Mucosa of stomach (tissue), 1 donor: ENCODE data around the gene WNT4.
"Not testable (repeated sequence)": the region's sequence is repeated elsewhere in the genome, so short reads cannot be mapped to it uniquely, and the experiment has no call there.

ENCODE experiments used
- H3K27me3 ChIP-seq: one replicate; pipeline ENCODE4 v1.7.0; 2013; ENCODE audit warnings: mild to moderate bottlenecking, low read length; ENCODE audit not compliant: control insufficient read depth, insufficient read depth
- H3K36me3 ChIP-seq: one replicate; pipeline ENCODE4 v1.7.0; 2013; ENCODE audit warnings: low read length; ENCODE audit not compliant: control insufficient read depth, insufficient read depth
- H3K4me1 ChIP-seq: one replicate; pipeline ENCODE4 v1.7.0; 2013; ENCODE audit warnings: mild to moderate bottlenecking, low read length; ENCODE audit not compliant: control insufficient read depth, insufficient read depth
- H3K4me3 ChIP-seq: one replicate; pipeline ENCODE4 v1.7.0; 2013; ENCODE audit warnings: low read length
- H3K9ac ChIP-seq: one replicate; pipeline ENCODE4 v1.7.0; 2013; ENCODE audit warnings: mild to moderate bottlenecking, low read length, moderate library complexity
- H3K9me3 ChIP-seq: one replicate; pipeline ENCODE4 v1.7.0; 2013; ENCODE audit warnings: mild to moderate bottlenecking, low read length, moderate library complexity; ENCODE audit not compliant: control insufficient read depth
- donor health status: Pancreatic carcinoma.

Gene WNT4

DNA sequence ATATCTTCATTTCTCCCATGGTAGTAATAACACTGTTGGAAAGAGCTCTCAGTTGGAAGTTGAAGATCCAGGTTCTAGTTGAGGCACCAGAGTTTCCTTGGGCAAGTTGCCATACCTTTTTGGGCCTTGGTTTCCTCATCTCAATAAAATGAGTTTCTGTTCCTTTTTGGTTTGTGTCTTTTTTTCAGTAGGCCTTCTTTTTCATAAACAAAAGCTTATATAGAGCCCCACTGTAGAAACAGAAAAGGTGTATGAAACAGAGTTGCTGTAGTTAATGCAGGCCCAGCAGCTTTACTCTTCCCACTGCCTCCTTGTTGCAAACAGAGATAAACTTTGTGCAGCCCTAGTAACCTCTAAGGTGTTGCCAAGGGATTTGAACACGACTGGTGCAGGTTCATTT lies 41.7 kb downstream of the WNT4 start:
- H3K9me3 ChIP-seq: no peaks in the 10 kb centered on the region
- no peak overlapping the region for H3K4me3 ChIP-seq
- H3K4me1 ChIP-seq: peaks cover 5% of the 10 kb centered on the region
- H3K27me3 ChIP-seq: no peaks in the 10 kb centered on the region
- H3K36me3 ChIP-seq: peaks cover 4% of the 10 kb centered on the region
- no peak overlapping the region for H3K9ac ChIP-seq

DNA sequence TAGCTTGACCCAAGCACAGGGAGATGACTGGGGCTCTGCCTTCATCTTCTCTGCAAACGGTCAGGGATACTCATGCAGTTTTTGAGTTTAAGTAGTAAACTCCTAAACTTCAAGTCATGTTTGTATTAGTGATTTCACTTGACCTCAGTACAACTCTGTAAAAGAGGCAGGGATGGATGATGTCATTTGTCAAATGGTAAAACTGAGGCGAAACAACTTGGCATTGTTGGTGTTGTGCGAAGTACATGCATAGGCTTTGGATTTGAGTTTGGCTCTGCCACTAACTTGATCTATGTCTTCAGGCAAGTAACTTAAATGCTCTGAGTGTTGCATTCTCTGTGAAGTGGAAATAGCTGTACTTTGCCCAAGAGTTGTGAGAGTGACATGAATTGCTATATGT lies 42.7 kb downstream of the WNT4 start:
- Histone ChIP-seq H3K36me3 (peaks cover 4% of the 10 kb centered on the region), H3K9ac (no peak overlapping the region), H3K4me3 (no peak overlapping the region), H3K9me3 (no peaks in the 10 kb centered on the region), H3K4me1 (peaks cover 5% of the 10 kb centered on the region), H3K27me3 (no peaks in the 10 kb centered on the region)

DNA sequence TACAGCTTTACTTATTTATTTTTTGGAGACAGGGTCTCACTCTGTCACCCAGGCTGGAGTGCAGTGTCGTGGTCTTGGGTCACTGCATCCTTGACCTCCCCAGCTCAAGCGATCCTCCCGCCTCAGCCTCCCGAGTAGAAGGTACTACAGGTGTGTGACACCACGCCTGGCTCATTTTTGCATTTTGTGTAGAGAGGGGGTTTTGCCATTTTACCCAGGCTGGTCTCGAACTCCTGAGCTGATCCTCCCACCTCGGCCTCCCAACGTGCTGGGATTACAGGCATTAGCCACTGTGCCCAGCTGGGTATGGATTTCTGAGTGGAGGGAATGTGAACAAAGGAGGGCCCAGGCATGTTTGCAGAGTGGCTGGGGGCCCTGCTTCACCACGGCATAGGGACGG lies 44.1 kb downstream of the WNT4 start:
- H3K9ac ChIP-seq: no peak overlapping the region
- peaks cover 4% of the 10 kb centered on the region for H3K36me3 ChIP-seq
- no peaks in the 10 kb centered on the region for H3K9me3 ChIP-seq
- H3K27me3 ChIP-seq: no peaks in the 10 kb centered on the region
- no peak overlapping the region for H3K4me3 ChIP-seq
- H3K4me1 ChIP-seq: peaks cover 5% of the 10 kb centered on the region

DNA sequence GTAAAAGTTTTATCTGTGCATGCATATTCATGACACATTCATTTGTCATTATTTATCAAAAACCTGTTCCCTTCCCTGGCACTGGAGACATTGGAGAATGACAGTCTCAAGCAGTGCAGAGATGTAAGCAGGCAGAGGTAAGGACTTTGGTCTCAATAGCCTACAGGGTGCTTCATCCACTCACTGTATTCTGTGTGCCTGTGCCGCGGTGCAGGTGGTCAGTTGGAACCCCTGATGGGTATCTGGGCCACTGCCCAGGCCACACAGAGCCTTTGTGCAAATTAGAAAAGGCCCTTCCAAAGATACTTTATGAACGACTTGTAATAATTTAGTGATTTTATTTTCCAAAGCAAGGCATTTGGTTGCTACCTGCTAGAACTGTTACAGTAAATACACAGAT lies 46.4 kb downstream of the WNT4 start:
- Histone ChIP-seq H3K36me3 (peaks cover 4% of the 10 kb centered on the region), H3K27me3 (no peaks in the 10 kb centered on the region), H3K4me1 (no peaks in the 10 kb centered on the region)

DNA sequence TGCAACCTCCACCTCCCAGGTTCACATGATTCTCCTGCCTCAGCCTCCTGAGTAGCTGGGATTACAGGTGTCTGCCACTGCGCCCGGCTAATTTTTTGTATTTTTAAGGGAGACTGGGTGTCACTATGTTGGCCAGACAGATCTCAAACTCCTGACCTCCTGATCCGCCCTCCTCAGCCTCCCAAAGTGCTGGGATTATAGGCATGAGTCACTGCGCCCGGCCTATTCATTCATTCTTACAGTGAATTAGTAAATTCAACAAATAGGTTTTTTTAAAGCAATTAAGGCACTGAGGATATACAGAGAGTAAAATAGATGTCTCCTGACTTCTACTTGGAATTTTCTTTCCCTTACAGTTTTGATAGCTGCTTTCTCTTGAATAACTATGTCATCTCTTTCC lies 46.9 kb downstream of the WNT4 start:
- Histone ChIP-seq H3K9me3 (no peaks in the 10 kb centered on the region), H3K4me3 (no peak overlapping the region), H3K4me1 (no peaks in the 10 kb centered on the region), H3K36me3 (peaks cover 4% of the 10 kb centered on the region), H3K9ac (no peak overlapping the region), H3K27me3 (no peaks in the 10 kb centered on the region)

More for the DNA sequence above, 46.4 kb downstream of the WNT4 start:
- Histone ChIP-seq H3K9me3 (no peaks in the 10 kb centered on the region), H3K4me3 (no peak overlapping the region), H3K9ac (no peak overlapping the region)

DNA sequence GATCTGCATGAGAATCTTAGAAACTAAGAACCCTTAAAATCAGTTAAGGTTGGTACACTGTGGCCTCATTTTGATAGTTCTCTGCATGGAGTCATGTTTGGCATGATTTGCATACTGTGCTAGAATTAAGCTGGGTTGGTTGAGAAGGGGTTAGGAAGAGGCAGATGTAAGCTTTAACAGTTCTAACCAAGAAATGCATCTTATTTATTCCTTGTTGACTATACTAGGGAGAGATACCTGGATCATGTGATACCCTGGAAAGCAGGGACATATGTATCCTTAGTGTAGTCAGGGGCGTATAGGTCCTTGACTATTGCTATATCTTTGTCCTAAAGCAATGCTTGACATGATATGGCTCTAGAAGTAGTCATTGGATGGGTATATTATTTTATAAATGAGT lies 49.4 kb downstream of the WNT4 start:
- H3K4me3 ChIP-seq: no peak overlapping the region
- no peaks in the 10 kb centered on the region for H3K27me3 ChIP-seq
- H3K9ac ChIP-seq: no peak overlapping the region
- H3K9me3 ChIP-seq: no peaks in the 10 kb centered on the region
- H3K4me1 ChIP-seq: peaks cover 9% of the 10 kb centered on the region
- H3K36me3 ChIP-seq: no peaks in the 10 kb centered on the region

DNA sequence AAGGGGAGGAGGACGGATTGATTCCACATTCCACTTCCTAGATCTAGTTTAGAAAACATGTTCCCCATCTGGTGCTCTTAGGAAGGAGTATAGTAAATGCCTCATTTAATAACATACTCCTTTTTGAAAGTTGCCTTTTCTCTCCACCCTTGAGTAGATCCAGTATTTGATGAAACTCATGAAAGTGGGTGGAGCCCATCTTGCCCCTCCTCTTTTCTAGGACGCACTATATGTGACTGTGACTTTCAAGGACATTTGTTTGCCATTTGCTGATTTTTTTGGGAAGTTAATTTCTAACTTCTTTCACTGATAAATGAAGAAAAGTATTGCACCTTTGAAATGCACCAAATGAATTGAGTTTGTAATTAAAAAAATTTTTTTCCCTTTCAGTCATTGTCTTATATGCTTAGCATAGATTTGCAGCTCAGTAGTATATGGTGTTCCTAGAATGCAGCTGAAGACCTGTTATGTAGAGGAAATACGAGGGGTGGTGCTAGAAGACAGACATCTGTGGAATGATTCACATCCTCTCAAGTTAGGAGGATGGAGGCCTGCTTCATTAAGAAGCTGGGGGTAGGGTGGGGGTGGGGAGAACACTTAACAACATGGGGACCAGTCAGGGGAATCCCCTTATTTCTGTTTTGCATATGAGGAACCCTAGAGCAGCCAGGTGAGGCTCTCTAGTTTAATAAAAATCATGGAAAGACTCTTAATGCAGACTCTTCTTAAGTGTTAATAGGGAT lies 50.7 kb downstream of the WNT4 start:
- not testable (repeated sequence) for H3K36me3 ChIP-seq, H3K9ac ChIP-seq, H3K4me1 ChIP-seq, H3K27me3 ChIP-seq, H3K4me3 ChIP-seq, H3K9me3 ChIP-seq

DNA sequence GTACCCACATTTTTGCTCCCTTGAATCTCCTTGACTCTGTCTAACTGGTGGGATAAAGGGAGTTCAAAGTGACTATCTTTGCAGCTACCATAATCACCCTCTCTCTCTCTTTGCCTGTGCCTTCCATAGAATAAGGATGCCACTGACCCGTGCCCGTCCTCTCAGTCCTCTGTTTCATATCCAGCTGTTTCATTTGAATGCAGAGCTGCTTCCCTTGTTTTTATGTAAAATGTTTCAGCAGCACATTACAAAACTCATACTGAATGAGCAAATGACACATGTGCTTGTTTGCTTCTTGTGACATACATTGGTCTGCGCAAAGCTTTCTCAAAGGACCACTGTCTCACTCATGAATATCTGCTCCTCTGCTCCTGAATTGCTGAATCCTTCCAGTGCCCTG lies 52.0 kb downstream of the WNT4 start:
- no peaks in the 10 kb centered on the region for H3K9me3 ChIP-seq
- no peaks in the 10 kb centered on the region for H3K36me3 ChIP-seq
- H3K27me3 ChIP-seq: no peaks in the 10 kb centered on the region
- no peak overlapping the region for H3K9ac ChIP-seq
- H3K4me1 ChIP-seq: peaks cover 10% of the 10 kb centered on the region
- no peak overlapping the region for H3K4me3 ChIP-seq

DNA sequence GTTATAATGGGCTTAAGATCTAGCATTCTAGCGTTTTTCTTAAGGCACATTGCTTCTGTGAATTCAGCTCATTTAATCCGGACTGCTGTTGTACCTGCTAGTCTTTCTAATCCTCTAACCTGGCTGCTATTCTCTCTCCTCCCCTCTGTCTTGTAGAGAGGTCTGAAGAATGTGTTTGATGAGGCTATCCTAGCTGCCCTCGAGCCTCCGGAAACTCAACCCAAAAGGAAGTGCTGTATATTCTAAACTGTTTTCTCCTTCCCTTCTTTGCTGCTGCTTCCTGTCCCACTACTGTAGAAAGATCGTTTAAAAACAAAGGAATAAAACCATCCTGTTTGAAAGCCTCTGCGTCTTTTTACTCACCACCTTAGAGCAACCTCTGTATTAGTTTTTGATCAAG lies 53.1 kb downstream of the WNT4 start:
- Histone ChIP-seq H3K4me3 (no peak overlapping the region), H3K4me1 (peaks cover 10% of the 10 kb centered on the region), H3K9ac (no peak overlapping the region), H3K9me3 (no peaks in the 10 kb centered on the region), H3K36me3 (no peaks in the 10 kb centered on the region), H3K27me3 (no peaks in the 10 kb centered on the region)

DNA sequence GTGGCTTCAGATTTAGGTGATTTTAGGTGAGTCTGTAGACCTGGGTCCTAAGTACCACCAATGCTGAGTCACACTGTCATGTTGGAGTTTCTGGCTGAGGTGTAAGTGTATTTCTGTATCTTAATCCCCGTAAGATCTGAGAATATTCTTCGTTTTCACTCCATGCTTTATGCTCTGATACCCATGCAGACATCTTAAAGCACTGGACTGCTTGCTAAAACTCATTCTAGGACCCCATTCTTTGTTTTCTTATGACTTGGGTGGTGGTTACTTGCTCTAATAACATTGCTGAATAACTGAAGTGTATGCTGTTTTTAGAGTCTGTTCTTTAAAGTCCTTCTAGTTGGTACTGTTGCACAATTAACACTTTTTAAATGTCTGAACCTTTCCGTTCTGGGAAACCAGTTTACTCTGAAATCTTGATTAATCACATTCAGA lies 53.7 kb downstream of the WNT4 start:
- Histone ChIP-seq H3K9ac (no peak overlapping the region), H3K36me3 (no peaks in the 10 kb centered on the region)

DNA sequence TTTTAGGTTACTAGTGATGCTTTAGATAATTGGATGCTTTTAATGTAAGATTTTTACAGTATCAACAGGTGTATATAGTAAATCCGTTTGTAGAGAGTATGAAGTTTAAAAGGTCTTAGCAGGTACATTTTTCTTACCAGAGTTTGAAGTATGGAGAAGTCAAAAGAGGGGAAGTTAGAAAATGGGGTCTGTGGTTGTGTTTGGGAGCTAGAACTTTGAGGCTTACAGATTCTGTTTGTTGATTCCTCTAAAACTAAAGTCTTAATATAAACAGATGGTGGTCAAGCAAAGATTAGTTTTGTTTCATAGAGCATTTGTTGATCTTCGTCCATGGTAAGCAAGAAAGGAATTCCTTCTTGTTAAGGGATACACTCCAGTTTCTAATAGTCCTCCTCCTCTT lies 54.6 kb downstream of the WNT4 start:
- Histone ChIP-seq H3K27me3 (no peaks in the 10 kb centered on the region), H3K4me3 (no peak overlapping the region), H3K9ac (no peak overlapping the region), H3K36me3 (no peaks in the 10 kb centered on the region), H3K9me3 (no peaks in the 10 kb centered on the region), H3K4me1 (peaks cover 10% of the 10 kb centered on the region)

More for the DNA sequence above, 53.7 kb downstream of the WNT4 start:
- H3K9me3 ChIP-seq: no peaks in the 10 kb centered on the region
- no peak overlapping the region for H3K4me3 ChIP-seq
- H3K27me3 ChIP-seq: no peaks in the 10 kb centered on the region
- H3K4me1 ChIP-seq: peaks cover 10% of the 10 kb centered on the region

DNA sequence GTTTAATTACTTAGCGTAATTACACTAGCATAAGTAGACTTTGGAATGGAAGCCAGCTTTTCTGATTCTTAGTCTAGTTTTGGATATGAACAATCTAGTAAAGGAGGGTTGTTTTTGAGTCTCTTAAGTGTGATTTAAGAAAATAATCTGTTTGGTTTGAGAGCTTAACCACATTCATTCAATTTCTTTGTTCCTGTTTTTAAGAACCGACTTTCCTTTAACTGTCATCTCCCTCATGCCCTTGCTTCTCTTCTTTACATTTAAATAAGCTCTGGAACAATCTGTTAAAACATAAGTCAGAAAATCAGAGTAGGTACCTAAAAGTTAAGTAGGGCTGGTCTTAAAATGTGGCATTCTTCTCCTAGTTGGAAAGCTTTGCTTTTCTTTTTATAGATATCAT lies 62.7 kb downstream of the WNT4 start:
- Histone ChIP-seq H3K4me3 (no peak overlapping the region), H3K4me1 (peaks cover 17% of the 10 kb centered on the region), H3K9me3 (no peaks in the 10 kb centered on the region), H3K9ac (no peak overlapping the region), H3K27me3 (no peaks in the 10 kb centered on the region), H3K36me3 (no peaks in the 10 kb centered on the region)

DNA sequence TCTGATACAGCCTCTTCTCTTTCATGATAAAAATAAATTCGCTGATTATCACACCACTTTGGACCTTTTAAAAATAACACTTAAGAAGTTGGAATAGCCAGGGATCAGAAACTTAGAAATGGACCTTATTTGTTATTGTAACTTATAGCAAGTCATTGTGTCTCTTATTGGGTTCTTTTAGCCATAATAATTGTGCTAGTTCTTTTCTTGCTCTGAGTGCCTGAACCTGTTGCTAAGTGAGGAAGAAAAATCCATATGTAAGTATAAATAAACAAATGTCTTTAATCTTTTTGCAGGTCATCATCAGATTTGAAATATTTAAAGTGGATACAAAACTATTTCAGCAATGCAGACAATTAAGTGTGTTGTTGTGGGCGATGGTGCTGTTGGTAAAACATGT lies 64.8 kb downstream of the WNT4 start:
- H3K9ac ChIP-seq: no peak overlapping the region
- no peak overlapping the region for H3K4me3 ChIP-seq
- H3K9me3 ChIP-seq: no peaks in the 10 kb centered on the region
- H3K36me3 ChIP-seq: no peaks in the 10 kb centered on the region
- peaks cover 30% of the 10 kb centered on the region for H3K4me1 ChIP-seq
- H3K27me3 ChIP-seq: no peaks in the 10 kb centered on the region
